ENCODE results near the gene SH3BP4.

Gene SH3BP4

DNA sequence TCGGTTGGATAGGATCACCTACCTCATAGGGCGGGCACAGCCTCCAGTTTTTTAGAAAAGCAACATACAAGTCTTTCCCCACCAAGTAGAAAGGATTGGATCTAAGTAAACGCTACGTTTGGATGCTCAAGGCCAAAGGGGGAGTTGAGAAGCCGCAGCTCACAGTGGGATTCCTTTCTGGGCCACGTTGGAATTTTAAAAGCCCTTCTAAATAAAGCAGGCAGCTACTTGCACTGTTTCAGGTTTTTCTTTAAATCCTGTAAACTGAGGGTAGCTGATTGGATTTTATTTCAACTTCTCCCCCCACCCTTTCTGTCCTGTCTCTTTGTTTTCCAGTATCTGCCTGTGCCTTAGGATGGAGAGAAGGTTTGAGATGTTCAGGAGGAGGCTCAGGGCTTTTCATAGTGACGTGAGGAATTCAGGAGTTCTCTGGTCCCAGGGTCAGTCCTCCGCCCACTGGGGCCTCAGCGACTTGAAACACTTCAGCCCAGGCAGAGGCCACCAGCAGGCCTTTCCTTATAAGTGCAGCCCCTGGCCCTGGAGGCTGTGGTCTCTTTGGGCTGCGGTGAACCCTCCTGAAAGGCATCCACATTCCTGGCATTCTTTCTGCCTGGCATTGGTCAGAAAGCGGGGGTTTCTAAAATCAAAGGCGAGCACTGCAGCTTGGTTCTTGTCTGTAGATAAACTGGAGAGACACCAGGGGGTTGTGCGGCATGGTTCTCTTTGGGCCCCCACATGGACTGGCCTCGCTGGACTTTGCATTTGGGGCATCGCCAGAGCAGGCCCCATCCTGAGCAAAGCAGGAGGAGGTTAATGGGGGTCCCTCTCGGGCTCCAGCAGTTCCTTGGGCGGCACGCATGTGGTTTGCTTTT lies 44.5 kb downstream of the SH3BP4 start:
- no peak for DNase-seq (ENCODE audit: low read depth in 3 of 3, low spot score in 1 of 3)

DNA sequence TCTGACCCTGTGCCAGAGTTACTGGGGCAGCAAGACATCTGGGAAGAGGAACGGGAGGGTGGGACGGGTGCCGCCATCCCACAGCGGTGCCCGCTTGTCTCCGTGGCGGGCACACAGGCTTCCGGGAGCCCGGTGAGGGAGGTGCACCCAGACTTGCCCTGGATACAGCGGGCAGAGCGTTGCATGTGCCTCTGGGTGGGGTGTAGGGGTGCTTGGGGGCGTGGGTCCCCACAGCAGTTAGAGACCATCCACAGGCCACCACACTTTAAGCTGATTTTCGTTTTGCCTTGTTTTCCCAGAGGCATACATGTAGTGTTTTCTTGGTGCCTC lies 45.1 kb downstream of the SH3BP4 start:
- DNase-seq (ENCODE audit: low read depth in 3 of 3, low spot score in 1 of 3), result no peak

DNA sequence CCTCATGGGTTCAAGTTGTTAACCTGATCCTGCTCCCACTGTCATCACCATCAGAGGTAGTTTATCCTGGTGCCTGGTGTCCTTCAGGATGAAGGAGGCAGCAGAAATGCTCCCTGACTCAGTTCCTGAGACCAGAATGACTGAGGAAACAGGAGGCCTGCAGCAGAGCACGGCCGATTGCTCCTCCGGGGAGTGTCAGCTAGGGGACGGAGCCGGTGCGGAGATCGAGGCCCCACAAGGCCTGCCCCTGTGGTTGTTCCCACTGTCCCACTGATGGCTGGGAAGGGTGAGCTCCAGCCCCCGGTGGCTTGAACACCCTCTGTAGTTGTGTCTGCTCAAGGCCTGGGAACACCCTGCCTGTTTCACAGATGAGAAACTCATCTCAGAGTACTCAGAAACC lies 45.6 kb downstream of the SH3BP4 start:
- DNase-seq (ENCODE audit: low read depth in 3 of 3, low spot score in 1 of 3), result no peak

DNA sequence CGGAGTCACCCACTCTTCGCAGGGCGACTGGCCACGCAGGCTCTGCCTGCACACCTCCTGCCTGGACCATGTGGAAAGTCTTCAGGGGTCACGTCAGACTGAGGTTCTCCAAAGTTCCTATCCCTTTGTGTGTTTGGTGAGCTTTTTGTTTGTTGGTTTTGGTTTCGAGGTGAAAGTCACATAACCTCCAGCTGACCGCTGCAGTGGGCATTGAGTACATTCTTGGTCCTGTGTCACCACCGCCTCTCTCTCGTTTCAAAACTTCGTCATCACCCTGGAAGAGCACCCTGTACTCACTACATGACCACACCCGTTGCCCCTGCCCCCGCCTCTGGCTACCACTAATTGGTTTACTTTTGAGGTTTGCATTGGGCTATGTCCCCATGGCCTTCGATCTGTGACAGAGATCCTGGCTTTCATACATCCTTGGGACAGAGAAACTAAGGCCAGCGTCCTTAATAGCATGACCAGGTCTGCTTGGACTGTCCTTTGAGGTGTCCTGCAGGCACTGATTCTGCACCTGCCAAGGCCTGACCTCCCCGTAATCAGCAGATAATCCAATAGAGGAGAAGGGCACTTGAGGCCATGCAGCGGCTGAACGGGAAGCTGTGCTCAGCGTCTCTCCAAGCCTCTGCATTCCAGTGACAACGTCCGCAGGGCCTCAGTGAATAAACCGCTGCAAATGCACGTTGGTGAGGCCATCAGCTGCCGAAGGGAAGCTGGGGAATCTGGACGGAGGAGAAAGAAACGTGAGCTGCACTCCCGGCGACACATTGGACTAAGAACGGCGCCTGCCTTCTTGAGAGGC lies 46.8 kb downstream of the SH3BP4 start:
- no peak for DNase-seq (ENCODE audit: low read depth in 3 of 3, low spot score in 1 of 3)

DNA sequence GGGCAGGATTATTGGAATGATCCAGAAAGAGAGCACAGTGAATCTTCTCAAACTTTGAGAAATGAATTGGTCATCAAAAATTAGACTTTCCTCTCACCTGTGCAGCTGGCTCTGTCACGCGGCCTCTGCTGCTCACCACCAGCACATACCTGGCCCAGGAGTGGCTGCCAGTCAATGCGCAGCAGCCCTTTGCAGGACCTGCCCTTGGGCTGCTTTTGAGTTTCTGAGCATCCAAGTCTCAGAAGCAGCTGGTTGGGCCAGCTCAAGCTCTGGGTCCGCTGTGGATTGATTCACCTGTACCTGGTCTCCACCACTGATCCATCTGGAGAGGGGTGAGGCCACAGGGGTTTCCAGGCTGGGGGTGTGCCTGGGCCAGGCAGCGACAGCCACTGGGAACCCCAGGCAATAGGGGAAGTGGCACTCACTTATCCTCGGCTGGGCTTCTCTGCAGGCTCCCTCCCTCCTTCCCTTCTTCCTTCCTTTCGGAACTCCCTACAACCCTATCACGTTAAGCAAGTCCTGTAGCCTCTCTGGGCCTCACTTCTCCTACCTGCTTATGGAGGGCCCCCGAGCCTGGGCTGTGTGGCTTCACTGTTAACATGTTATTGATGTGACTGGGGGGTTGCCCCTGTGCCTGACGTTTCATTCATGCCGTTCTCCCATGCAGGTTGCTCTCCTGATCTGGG lies 48.1 kb downstream of the SH3BP4 start:
- no peak for DNase-seq (ENCODE audit: low read depth in 3 of 3, low spot score in 1 of 3)

DNA sequence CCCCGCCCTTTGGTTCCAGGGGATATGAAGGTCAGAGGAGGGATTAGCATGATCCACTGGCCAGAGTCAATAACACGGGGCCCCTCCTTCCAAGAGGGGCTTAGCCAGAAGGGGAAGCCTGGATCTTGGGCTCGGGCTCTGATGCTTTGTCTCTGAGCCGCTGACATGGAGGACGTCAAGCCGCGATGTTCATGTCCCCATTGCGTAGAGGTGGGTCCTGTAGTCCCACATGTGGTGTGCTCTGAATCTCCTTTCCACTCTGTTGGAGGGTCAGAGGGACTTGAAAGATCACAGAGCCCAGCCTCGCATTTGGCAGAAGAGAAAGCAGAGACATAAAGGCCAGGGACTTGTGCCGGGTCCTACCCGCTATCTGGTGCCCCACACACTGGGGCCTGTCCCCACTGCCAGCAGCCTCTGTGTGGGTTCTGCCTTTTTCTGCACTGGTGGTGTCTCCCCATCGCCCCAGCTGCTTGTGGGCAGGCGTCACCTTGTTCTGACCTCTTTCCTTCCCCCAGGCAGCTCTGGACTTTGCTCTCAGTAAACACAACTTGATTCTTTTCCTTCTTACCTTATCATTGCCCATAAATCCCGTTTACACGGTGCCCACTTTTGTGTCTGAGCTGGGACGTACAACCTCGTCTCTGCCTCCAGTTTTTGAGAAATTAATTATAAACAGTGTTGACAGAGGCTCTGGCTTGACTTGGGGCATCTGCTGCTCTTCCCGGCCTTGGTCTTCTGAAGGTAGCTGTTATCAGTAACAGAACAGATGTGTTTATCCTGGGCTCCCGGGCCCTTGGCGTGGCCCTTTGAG lies 48.8 kb downstream of the SH3BP4 start:
- DNase-seq (ENCODE audit: low read depth in 3 of 3, low spot score in 1 of 3), result no peak

DNA sequence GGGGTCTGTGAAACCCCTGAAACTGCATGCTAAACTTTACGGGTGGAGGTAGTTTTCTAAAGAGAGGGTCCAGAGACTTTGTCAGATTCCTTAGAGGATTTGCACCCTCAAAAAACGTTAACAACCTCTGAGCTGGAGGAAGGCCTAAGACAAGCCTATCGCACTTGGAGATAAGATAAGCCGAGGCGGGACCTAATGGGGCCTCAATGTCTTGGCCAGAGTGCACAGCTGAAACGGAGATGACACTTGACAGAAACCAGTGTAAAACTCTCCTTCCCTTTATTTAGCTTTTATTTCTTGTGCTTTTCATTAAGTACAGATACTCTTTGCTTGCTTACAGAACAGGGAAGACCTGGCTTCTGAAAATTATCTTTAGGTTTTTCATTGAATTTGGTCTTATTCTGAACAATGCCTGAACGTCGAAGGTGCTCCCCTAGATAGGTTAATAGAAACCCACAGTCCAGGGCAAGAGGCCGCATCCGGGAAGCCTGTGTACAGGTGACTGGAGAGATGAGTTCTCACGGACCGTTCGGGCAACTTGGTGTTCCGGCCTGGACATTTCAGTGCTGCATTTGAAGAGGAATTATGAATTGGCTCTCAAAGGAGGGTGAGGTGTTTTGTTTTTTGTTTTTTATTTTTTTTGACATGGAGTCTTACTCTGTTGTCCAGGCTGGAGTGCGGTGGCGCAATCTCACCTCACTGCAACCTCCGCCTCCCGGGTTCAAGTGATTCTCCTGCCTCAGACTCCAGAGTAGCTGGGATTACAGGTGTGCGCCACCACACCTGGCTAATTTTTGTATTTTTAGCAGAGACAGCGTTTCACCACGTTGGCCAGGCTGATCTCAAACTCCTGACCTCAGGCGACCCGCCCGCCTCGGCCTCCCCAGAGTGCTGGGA lies 49.7 kb downstream of the SH3BP4 start:
- DNase-seq (ENCODE audit: low read depth in 3 of 3, low spot score in 1 of 3), result no peak

DNA sequence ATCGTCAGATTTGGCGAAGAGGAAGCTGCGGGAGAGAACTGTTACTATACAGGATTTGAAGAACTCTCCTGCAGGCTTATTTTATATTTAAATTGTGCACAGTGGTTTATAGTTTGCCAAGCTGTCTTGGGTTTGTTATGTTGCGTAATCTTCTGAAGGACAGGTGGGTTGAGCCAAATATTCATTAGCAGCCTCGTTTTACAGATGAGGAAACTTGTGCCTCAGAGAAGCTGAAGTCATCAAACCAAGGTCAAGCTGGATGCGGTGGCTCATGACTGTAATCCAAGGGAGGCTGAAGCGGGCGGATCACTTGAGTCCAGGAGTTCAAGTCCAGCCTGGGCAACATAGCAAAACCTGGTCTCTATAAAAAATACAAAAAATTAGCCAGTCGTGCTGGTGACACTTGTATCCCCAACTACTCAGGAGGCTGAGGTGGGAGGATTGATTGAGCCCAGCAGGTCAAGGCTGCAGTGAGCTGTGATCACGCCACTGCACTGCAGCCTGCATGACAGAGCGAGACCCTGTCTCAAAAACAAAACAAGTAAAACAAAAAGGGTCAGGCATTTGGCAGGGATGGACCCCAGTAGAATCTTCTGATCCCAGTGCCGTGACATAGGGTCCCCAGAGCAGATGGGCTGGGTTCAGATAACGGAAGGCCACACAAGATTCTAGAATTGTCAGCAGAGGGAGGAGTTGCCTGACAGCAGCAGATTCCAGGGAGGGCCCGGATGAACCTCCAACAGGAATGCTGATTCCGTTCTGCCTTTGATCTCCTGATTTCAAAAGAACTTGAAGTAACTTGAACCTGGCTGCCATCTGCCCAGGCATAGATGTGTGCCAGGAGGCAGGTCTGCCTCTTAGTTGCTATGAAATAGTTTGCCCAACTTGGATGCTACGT lies 50.6 kb downstream of the SH3BP4 start:
- DNase-seq (ENCODE audit: low read depth in 3 of 3, low spot score in 1 of 3), result no peak

DNA sequence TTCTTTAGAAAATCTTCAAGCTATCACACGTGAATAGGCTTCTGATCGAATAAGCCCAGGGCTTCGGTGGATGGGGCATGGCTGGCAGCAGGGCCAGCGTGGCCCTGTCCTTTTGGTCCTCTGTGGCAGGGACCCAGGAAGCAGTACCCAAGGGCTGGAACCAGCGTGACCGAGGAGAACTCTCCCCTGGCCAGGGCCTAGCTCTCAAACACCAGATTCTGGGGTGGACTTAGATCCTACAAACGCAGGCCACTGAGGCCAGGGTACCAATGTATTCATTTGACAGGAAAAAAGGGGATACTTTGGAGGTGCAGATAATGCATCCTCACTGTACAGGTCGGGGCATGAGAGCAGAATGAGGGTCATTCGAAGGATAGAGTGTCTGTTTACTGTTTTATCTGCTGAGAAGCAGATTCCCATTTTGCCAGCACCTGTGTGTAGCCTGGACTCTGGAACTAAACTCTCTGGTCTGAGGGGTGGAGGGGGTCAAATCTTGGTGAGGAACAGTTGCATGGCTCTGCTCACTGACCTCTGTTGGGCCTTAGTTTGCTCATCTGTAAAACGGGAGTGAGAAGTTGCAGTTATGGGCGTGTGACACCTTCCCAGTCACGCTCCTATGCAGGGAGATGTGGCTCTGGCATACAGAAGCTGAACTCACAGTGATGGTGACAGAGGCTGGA lies 51.4 kb downstream of the SH3BP4 start:
- no peak for DNase-seq (ENCODE audit: low read depth in 3 of 3, low spot score in 1 of 3)

DNA sequence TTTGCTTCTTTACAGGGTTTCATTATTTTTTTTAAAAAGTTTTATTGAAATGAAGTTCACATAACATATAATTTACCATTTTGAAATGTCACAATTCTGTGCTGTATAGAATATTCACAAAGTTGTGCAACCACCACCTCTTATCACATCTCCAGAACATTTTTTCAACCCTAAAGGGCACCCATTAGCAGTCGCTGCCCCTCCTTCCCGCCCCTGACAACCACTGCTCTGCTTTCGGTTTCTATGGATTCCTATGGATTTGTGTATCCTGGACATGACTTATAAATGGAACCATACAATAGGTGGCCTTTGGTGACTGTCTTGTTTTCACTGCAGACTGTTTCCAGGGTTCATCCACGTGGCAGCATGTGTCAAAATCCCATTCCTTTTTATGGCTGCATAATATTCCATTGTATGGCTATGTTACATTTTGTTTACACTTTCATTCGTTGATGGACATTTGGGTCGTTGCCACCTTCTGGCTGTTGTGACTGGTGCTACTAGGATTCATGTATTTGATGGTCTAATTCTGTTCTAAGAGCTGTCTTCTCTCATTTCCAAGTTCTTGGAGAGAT lies 52.6 kb downstream of the SH3BP4 start:
- no peak for DNase-seq (ENCODE audit: low read depth in 3 of 3, low spot score in 1 of 3)

DNA sequence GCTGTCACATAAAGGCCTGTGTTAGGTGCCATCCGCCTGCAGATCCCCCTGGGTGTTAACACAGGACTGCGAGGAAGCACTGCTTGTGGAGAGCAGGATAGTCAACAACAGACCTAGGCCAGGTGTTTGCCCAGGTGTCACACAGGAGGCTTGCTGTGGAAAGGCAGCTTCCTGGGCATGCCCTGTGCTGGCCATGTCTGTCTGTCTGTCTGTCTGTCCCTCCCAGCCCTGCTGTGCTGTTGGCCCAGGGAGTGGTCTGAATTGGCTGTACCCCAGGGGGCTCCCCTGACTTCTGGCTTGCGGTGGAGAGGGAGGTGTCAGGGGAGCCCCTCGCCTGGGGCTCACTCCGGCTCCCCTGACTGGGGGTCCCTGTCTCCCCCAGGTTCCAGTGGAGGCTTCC lies 53.2 kb downstream of the SH3BP4 start:
- DNase-seq (ENCODE audit: low read depth in 3 of 3, low spot score in 1 of 3), result no peak

- no peak for DNase-seq (ENCODE audit: low read depth in 3 of 3, low spot score in 1 of 3)
Observed at GRCh38 chr2:235005603-235006259, 53.9 kb downstream of the SH3BP4 start.

DNA sequence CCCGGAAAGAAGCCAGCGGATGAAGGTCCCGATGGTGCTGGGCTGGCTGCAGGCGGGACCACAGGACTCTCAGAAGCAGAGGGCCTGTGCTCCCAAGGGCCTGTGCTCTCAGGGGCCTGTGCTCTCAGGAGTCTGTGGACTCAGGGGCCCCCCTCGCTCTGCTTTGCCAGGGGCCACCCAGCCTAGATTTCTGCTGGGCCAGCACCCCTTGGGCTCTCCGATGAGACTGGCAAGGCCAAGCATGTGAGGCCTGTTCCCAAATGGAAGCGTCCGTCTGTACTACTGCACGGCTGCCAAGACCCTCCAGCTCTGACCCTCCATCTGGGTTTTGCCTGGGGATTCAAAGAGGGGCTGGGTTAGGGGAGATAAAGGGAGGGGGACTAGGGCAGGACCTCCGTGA lies 54.6 kb downstream of the SH3BP4 start:
- DNase-seq (ENCODE audit: low read depth in 3 of 3, low spot score in 1 of 3), result no peak

DNA sequence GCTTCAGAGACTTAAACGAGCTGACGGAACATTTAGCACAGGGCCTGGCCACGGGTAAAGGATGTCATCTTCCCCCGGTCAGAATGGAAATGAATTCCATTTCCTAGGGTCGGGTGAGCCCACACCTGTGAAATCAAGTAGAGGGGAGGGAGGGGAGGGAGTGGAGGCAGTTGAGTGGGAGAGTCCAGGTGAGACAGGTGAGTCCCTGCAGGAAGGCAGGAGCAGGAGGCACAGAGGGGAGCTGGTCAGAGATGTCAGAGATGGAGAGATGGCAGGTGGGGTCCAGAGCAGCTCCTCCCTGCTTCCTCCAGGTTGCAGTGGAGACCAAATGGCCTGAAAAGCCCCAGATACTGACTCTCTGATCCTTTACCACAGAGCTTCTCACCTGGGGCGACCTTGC lies 55.2 kb downstream of the SH3BP4 start:
- DNase-seq (ENCODE audit: low read depth in 3 of 3, low spot score in 1 of 3), result no peak

GRCh38 chr2:235007664-235008457 lies 56.0 kb downstream of the SH3BP4 start:
- no peak for DNase-seq (ENCODE audit: low read depth in 3 of 3, low spot score in 1 of 3)

GRCh38 chr2:235008584-235009044 lies 56.8 kb downstream of the SH3BP4 start:
- DNase-seq (ENCODE audit: low read depth in 3 of 3, low spot score in 1 of 3), result no peak

DNA sequence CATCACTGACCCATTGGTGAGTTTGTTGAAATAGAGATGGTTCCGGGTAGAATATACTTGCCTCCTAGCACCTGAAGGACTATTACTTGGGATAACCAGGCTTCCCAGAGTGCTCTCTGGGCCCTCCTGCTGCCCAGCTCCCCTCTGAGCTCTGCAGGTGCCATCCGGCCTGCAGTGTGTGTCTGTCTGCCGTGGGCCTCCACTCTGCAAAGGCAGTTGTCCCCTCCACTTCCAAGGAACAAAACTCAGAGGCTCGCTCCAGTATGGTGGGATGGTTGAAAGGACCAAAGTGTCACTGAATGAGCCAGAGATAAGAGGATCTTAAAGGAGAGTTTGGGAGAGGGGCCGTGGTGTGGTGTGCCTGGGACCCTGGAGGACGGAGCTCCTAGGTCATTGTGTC lies 57.3 kb downstream of the SH3BP4 start:
- DNase-seq (ENCODE audit: low read depth in 3 of 3, low spot score in 1 of 3), result no peak

All from stimulated activated CD4-positive, alpha-beta T cell treated with anti-CD3 and anti-CD28 coated beads, TNF-alpha, amount 100 ng/mL, for 1 hour (primary cell).